A549 (cell line): ENCODE results near the gene CACNA1S. TPM values are rescaled to one million over a fixed set of nuclear protein-coding genes. Genes with fewer than 3 reads are reported as not detected.

Experiments
- ATAC-seq, 2 experiments: fragments of 200-7000 bp in 1 of 2; fragments of >200 bp in 1 of 2; cut with Nextera tagmentation in 1 of 2; cut with Tn5 transposase in 1 of 2; 3 replicates each; pipeline versions ENCODE4 v1.8.0 to v1.9.1; 2018 to 2020; ENCODE audit warnings: mild to moderate bottlenecking in 1 of 2, moderate library complexity in 1 of 2
- CTCF ChIA-PET: fragments of 300-600 bp; sonication (Branson Sonifier 250); formaldehyde crosslinking; extraction: SDS; loops from one replicate; lab custom pipeline; 2021; ENCODE audit warnings: antibody characterized with exemption, inconsistent platforms; lab: Yijun Ruan, JAX
- POLR2A ChIA-PET: fragments of 350-600 bp; formaldehyde crosslinking; extraction: SDS; loops from one replicate; lab custom pipeline; 2021; ENCODE audit warnings: antibody characterized with exemption, inconsistent platforms; lab: Yijun Ruan, JAX
- DNase-seq, 2 experiments: peaks; one replicate each; pipeline versions ENCODE4 v3.0.0 to v3.0.0-alpha.2; 2011 to 2016; ENCODE audit warnings: low read depth in 1 of 2, low spot score in 1 of 2
- FAIRE-seq: peaks from 2 replicates; lab custom pipeline; 2011; peaks lifted over from hg19 to GRCh38; lab: Jason Lieb, UNC
- H3K27ac ChIP-seq, 2 experiments: fragments of >200 bp; sonication (Bioruptor Twin); formaldehyde crosslinking; 3 replicates each; pipeline ENCODE4 v1.5.1; 2016 to 2017
- H3K4me1 ChIP-seq: fragments of >200 bp; sonication (Bioruptor Twin); formaldehyde crosslinking; 3 replicates; pipeline ENCODE4 v1.6.1; 2016
- H3K4me2 ChIP-seq: fragments of >200 bp; sonication (Bioruptor Twin); formaldehyde crosslinking; 3 replicates; pipeline ENCODE4 v1.6.1; 2016
- H3K4me3 ChIP-seq: fragments of >200 bp; sonication (Bioruptor Twin); formaldehyde crosslinking; 3 replicates; pipeline ENCODE4 v1.5.1; 2016
- H3K9me3 ChIP-seq: fragments of >200 bp; sonication (Bioruptor Twin); formaldehyde crosslinking; 3 replicates; pipeline ENCODE4 v1.6.1; 2016
- BHLHE40 ChIP-seq: IDR thresholded peaks from 2 replicates; pipeline ENCODE4 v1.6.1; 2012; ENCODE audit warnings: low read depth, low read length, inconsistent platforms
- CBX8 ChIP-seq: fragments of 200-600 bp; sonication (generic); IDR thresholded peaks from 2 replicates; pipeline ENCODE4 v1.6.1; 2016
- CTCF ChIP-seq: fragments of >200 bp; sonication (Bioruptor Twin); formaldehyde crosslinking; IDR thresholded peaks from 3 replicates; pipeline ENCODE4 v1.5.1; 2016
- E2F6 ChIP-seq: IDR thresholded peaks from 2 replicates; pipeline ENCODE4 v1.6.1; 2012; ENCODE audit warnings: low read depth, borderline replicate concordance
- EHMT2 ChIP-seq: fragments of 200-600 bp; sonication (generic); IDR thresholded peaks from 2 replicates; pipeline ENCODE4 v1.6.1; 2016; ENCODE audit warnings: antibody characterized with exemption, low read depth, mild to moderate bottlenecking, moderate library complexity
- ESRRA ChIP-seq: fragments of 150-350 bp; IDR thresholded peaks from 2 replicates; pipeline ENCODE4 v1.6.1; 2014; ENCODE audit warnings: mild to moderate bottlenecking, low read length, borderline replicate concordance
- HES2 ChIP-seq: fragments of >200 bp; sonication (Bioruptor Twin); formaldehyde crosslinking; IDR thresholded peaks from 2 replicates; pipeline ENCODE4 v1.6.1; 2016
- HEYL ChIP-seq: fragments of 250-450 bp; sonication (Bioruptor Pico); IDR thresholded peaks from 2 replicates; pipeline ENCODE4 v1.8.0; 2021; ENCODE audit warnings: mild to moderate bottlenecking, moderate library complexity
- HOXA7 ChIP-seq: fragments of 250-450 bp; sonication (Bioruptor Pico); IDR thresholded peaks from 2 replicates; pipeline ENCODE4 v1.5.0; 2020; ENCODE audit warnings: mild to moderate bottlenecking, moderate library complexity
- HOXB13 ChIP-seq: fragments of 250-450 bp; sonication (Bioruptor Pico); IDR thresholded peaks from 2 replicates; pipeline ENCODE4 v1.5.0; 2020; ENCODE audit warnings: low read depth, mild to moderate bottlenecking, moderate library complexity
- HOXB5 ChIP-seq: fragments of 250-450 bp; sonication (Bioruptor Pico); IDR thresholded peaks from 2 replicates; pipeline ENCODE4 v1.5.0; 2020; ENCODE audit warnings: mild to moderate bottlenecking, moderate library complexity
- MYC ChIP-seq: IDR thresholded peaks from 2 replicates; pipeline ENCODE4 v1.6.1; 2012; ENCODE audit warnings: mild to moderate bottlenecking, inconsistent platforms, low read length, improper control_type of control experiment, borderline replicate concordance
- NR3C1 ChIP-seq: fragments of >200 bp; sonication (Bioruptor Twin); formaldehyde crosslinking; IDR thresholded peaks from 3 replicates; pipeline ENCODE4 v1.6.1; 2017
- PBX3 ChIP-seq: IDR thresholded peaks from 2 replicates; pipeline ENCODE4 v1.6.1; 2012
- POLR2A ChIP-seq: IDR thresholded peaks from 2 replicates; pipeline ENCODE4 v1.6.1; 2012; ENCODE audit warnings: mild to moderate bottlenecking, low read length
- RARB ChIP-seq: fragments of 250-450 bp; sonication (Bioruptor Pico); IDR thresholded peaks from 2 replicates; pipeline ENCODE4 v1.8.0; 2021; ENCODE audit warnings: mild to moderate bottlenecking, moderate library complexity
- RFX5 ChIP-seq: fragments of 450-650 bp; IDR thresholded peaks from 2 replicates; pipeline ENCODE4 v1.7.1; 2014; ENCODE audit warnings: antibody characterized with exemption, mild to moderate bottlenecking, moderate library complexity
- TP53 ChIP-seq: fragments of 250-450 bp; sonication (Bioruptor Pico); IDR thresholded peaks from 2 replicates; pipeline ENCODE4 v1.5.0; 2021; ENCODE audit warnings: mild to moderate bottlenecking, moderate library complexity
- ZNF302 ChIP-seq: fragments of 250-450 bp; sonication (Bioruptor Pico); IDR thresholded peaks from 2 replicates; pipeline ENCODE4 v1.9.0; 2021; ENCODE audit warnings: inconsistent platforms, mild to moderate bottlenecking, moderate library complexity
- WGBS: methylation state at CpG from one replicate; pipeline ENCODE4 v1.1.6; 2017; ENCODE audit errors: missing lambda C conversion rate; 5-methylcytosine and 5-hydroxymethylcytosine counted together
- polyA plus RNA-seq, 4 experiments: library from polyadenylated mRNA; depleted of rRNA in 3 of 4; stranded (reverse); fragments of >200 nt; fragmentation: RNase III in 1 of 4; extraction: RNeasy Plus Mini Kit Qiagen cat#74134 plus additional on column Dnase treatment in 1 of 4; gene quantifications; 2 replicates in 3 of 4; 3 replicates in 1 of 4; pipeline ENCODE4 v1.2.3, GENCODE V29; 2011 to 2017

CACNA1S gene
- polyA plus RNA-seq, 2 of the 4 experiments (the other 2 are of a cell fraction) = 0.01 TPM; not detected in 1

- H3K4me2 ChIP-seq = no peak overlapping the region
- no peak for DNase-seq
- 85% methylated on average over 6 of the region's 6 CpGs for WGBS
These were observed 25.5 kb upstream of the CACNA1S start for GRCh38 chr1:201137579-201138310.

DNA sequence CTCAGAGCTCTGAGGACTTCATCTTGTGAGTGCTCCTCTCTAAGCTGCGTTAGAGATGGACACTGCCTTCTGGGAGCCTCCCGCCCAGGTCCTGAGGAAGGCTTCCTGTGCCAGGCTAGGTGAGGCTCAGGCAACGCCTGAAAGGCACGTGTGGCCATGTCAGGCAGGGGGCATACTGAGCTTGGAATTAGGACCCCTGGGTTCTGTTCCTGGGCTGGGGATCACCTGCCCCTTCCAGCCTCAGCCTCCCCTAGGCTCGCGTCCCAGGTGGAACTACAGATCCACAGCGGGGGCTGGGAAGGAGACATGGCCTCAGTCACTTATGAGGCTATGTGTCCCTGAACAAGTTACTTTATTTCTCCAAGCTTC, 24.8 kb upstream of the CACNA1S start:
- CTCF ChIA-PET = interaction anchor here (0.5 to 8.2 kb wide), 8 partner anchors 9 to 501 kb away, joined by 3 to 60 read pairs (median 6); no protein-coding TSS in a partner anchor
- TF ChIP-seq BHLHE40 (no peak), CTCF (no peak), CBX8 (no peak), PBX3 (no peak), HOXA7 (CRISPR knock-in tag) (no peak), ZNF302 (CRISPR knock-in tag) (no peak), RARB (no peak), EHMT2 (no peak), HEYL (CRISPR knock-in tag) (no peak)
- DNase-seq (no peak), FAIRE-seq (no peak), ATAC-seq (no peak)
- POLR2A ChIA-PET = no interaction called here
- Histone ChIP-seq H3K9me3 (no peaks in the 10 kb centered on the region), H3K4me3 (no peak overlapping the region), H3K4me2 (no peak overlapping the region), H3K4me1 (peaks cover 13% of the 10 kb centered on the region; the same call in 1 of the 3 replicates), H3K27ac (no peak overlapping the region)
- 91% methylated on average over 7 of the region's 7 CpGs for WGBS

More at GRCh38 chr1:201137579-201138310, 25.5 kb upstream of the CACNA1S start:
- H3K27ac ChIP-seq = peak overlapping the region in 1 of 2 experiments; percentile 16; a peak in 1 of 6 replicates
- FAIRE-seq (no peak), ATAC-seq (peak; percentile 39 to 46; a peak in 5 of 6 replicates)
- ChIA-PET POLR2A (no interaction called here), CTCF (interaction anchor here (1.2 to 8.2 kb wide), 10 partner anchors 10 to 224 kb away, joined by 3 to 60 read pairs (median 6); no protein-coding TSS in a partner anchor)
- no peak overlapping the region for H3K4me3 ChIP-seq
- H3K9me3 ChIP-seq = no peaks in the 10 kb centered on the region
- TF ChIP-seq RFX5 (no peak), HOXB5 (CRISPR knock-in tag) (no peak), TP53 (no peak), HES2 (no peak), MYC (no peak), HOXB13 (CRISPR knock-in tag) (no peak), ZNF302 (CRISPR knock-in tag) (no peak), E2F6 (no peak), NR3C1 (no peak), POLR2A (no peak), HOXA7 (CRISPR knock-in tag) (no peak), RARB (no peak), ESRRA (no peak)
- H3K4me1 ChIP-seq = peaks cover 13% of the 10 kb centered on the region; the same call in 1 of the 3 replicates
